ENCODE data around the gene IL1RAPL1. TPM values are rescaled to one million over a fixed set of nuclear protein-coding genes. Genes with fewer than 3 reads are reported as not detected.

Gene IL1RAPL1
- polyA plus RNA-seq, 1 donor from 2014 or later, result not detected

DNA sequence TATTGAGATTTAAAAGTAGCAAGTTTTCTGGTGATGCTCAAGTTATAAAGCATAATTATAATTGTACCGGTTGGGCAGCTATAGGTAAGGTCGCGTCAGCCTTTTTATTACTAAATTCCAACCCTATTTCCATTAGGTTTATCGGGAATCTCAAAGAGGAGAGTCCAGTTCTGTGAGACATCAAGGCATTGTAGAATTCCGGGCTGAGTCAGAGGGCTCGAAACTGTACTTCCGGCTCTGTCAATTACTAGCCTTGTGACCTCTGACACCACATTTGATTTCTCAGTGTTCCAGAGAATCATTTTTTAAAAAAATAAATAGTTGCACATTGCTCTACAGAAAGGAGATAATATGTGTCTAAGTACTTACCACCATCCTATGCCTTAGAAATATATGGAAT, 4.3 kb downstream of the IL1RAPL1 start:
- Histone ChIP-seq H3F3A (ENCODE audit: insufficient read depth, low read length, poor library complexity, severe bottlenecking) (no peaks in the 10 kb centered on the region), H3K36me3 (ENCODE audit: insufficient read depth, low read length) (no peaks in the 10 kb centered on the region), H3K27ac (ENCODE audit: low read length) (no peak overlapping the region), H3K27me3 (ENCODE audit: insufficient read depth, low read depth, low read length) (no peaks in the 10 kb centered on the region), H3K79me2 (replicated peaks; ENCODE audit: insufficient read depth, low read length) (no peaks in the 10 kb centered on the region), H3K4me3 (ENCODE audit: low read length) (no peak overlapping the region), H3K9ac (ENCODE audit: low read length) (no peak overlapping the region), H3K9me2 (ENCODE audit: insufficient read depth, low read length) (no peaks in the 10 kb centered on the region), H4K20me1 (ENCODE audit: insufficient read depth) (no peaks in the 10 kb centered on the region), H2AFZ (ENCODE audit: low read depth, low read length) (no peak overlapping the region), H3K4me2 (ENCODE audit: low read length) (no peak overlapping the region), H3K9me3 (ENCODE audit: low read length) (no peaks in the 10 kb centered on the region)
- TF ChIP-seq SMC3 (conservative IDR thresholded peaks at IDR 0.05; ENCODE audit: poor library complexity), result no peak
- TF ChIP-seq EZH2 (IDR thresholded peaks at IDR 0.05; ENCODE audit: borderline replicate concordance, insufficient read depth, low read length, poor library complexity, severe bottlenecking), result no peak
- no peak for TF ChIP-seq EP300 (conservative IDR thresholded peaks at IDR 0.05; ENCODE audit: poor library complexity, severe bottlenecking)
- no peak for TF ChIP-seq TAF1 (IDR thresholded peaks at IDR 0.05; ENCODE audit: low read depth)
- TF ChIP-seq MXI1 (conservative IDR thresholded peaks at IDR 0.05; ENCODE audit: poor library complexity, severe bottlenecking), result no peak
- TF ChIP-seq POLR2AphosphoS5 (IDR thresholded peaks at IDR 0.05), result no peak
- no peak for TF ChIP-seq RAD21 (conservative IDR thresholded peaks at IDR 0.05)
- no peak for TF ChIP-seq REST (IDR thresholded peaks at IDR 0.05; ENCODE audit: borderline replicate concordance)
- no peak for TF ChIP-seq CTCF (IDR thresholded peaks at IDR 0.05; ENCODE audit: poor library complexity, severe bottlenecking)

DNA sequence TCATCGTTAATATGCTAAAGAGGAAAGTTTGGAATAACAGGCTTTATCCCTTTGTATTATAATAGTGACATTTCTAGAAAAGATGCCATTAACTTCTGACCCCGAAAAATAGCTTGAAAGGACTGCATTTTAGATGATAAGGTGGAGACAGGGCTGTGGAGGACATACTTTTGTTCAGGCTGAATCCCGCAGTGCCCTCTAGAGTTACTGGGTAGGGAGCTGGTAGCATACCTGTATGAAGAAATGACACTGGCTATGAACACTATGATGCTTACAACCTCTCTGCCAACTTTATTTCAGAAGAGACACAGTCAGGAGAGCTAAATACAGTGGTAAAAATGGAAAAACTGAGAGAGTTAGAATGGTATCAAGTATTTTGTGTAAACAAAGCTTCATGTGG, 8.1 kb downstream of the IL1RAPL1 start:
- no peak overlapping the region for H3K9ac ChIP-seq (ENCODE audit: low read length)
- H3K9me3 ChIP-seq (ENCODE audit: low read length), result no peaks in the 10 kb centered on the region

More for the DNA sequence above, 8.1 kb downstream of the IL1RAPL1 start:
- Histone ChIP-seq H3F3A (ENCODE audit: insufficient read depth, low read length, poor library complexity, severe bottlenecking) (no peaks in the 10 kb centered on the region), H4K20me1 (ENCODE audit: insufficient read depth) (no peaks in the 10 kb centered on the region), H3K4me2 (ENCODE audit: low read length) (no peak overlapping the region), H3K27me3 (ENCODE audit: insufficient read depth, low read depth, low read length) (no peaks in the 10 kb centered on the region), H3K27ac (ENCODE audit: low read length) (no peak overlapping the region), H3K36me3 (ENCODE audit: insufficient read depth, low read length) (no peaks in the 10 kb centered on the region), H3K4me3 (ENCODE audit: low read length) (no peak overlapping the region), H2AFZ (ENCODE audit: low read depth, low read length) (no peak overlapping the region), H3K79me2 (replicated peaks; ENCODE audit: insufficient read depth, low read length) (no peaks in the 10 kb centered on the region), H3K9me2 (ENCODE audit: insufficient read depth, low read length) (no peaks in the 10 kb centered on the region)
- no peak for TF ChIP-seq SMC3 (conservative IDR thresholded peaks at IDR 0.05; ENCODE audit: poor library complexity)
- no peak for TF ChIP-seq REST (IDR thresholded peaks at IDR 0.05; ENCODE audit: borderline replicate concordance)
- no peak for TF ChIP-seq MXI1 (conservative IDR thresholded peaks at IDR 0.05; ENCODE audit: poor library complexity, severe bottlenecking)
- TF ChIP-seq CTCF (IDR thresholded peaks at IDR 0.05; ENCODE audit: poor library complexity, severe bottlenecking), result no peak
- TF ChIP-seq RAD21 (conservative IDR thresholded peaks at IDR 0.05), result no peak
- TF ChIP-seq POLR2AphosphoS5 (IDR thresholded peaks at IDR 0.05), result no peak
- no peak for TF ChIP-seq TAF1 (IDR thresholded peaks at IDR 0.05; ENCODE audit: low read depth)
- TF ChIP-seq EZH2 (IDR thresholded peaks at IDR 0.05; ENCODE audit: borderline replicate concordance, insufficient read depth, low read length, poor library complexity, severe bottlenecking), result no peak
- no peak for TF ChIP-seq EP300 (conservative IDR thresholded peaks at IDR 0.05; ENCODE audit: poor library complexity, severe bottlenecking)
